NCI-H524 treated with DMSO at 0.1 percent for 48 hours (cell line): ENCODE results near the gene IGFBP4.

Source experiments
- DNase-seq: peaks from one replicate; lab custom pipeline; 2025; lab: John Stamatoyannopoulos, UW

The IGFBP4 gene

GRCh38 chr17:40471846-40472732 is 28.8 kb downstream of the IGFBP4 start:
- DNase-seq, result no peak

GRCh38 chr17:40472733-40473452 is 29.6 kb downstream of the IGFBP4 start:
- no peak for DNase-seq

GRCh38 chr17:40473573-40474365 is 30.5 kb downstream of the IGFBP4 start:
- DNase-seq, result no peak

GRCh38 chr17:40474419-40475002 is 31.3 kb downstream of the IGFBP4 start:
- DNase-seq, result no peak

GRCh38 chr17:40475234-40475908 is 32.1 kb downstream of the IGFBP4 start:
- DNase-seq, result no peak

GRCh38 chr17:40477796-40478195 is 34.5 kb downstream of the IGFBP4 start:
- DNase-seq, result no peak

- DNase-seq, result no peak
Observed at GRCh38 chr17:40478486-40478885, 35.2 kb downstream of the IGFBP4 start.

- DNase-seq, result no peak
Observed at GRCh38 chr17:40479754-40480480, 36.7 kb downstream of the IGFBP4 start.

- no peak for DNase-seq
Observed at GRCh38 chr17:40480501-40481003, 37.3 kb downstream of the IGFBP4 start.

GRCh38 chr17:40481106-40481505 is 37.9 kb downstream of the IGFBP4 start:
- DNase-seq, result no peak

GRCh38 chr17:40482722-40483121 is 39.5 kb downstream of the IGFBP4 start:
- no peak for DNase-seq

GRCh38 chr17:40483679-40484078 is 40.4 kb downstream of the IGFBP4 start:
- no peak for DNase-seq

- DNase-seq, result no peak
Observed at GRCh38 chr17:40484285-40484972, 41.2 kb downstream of the IGFBP4 start.

GRCh38 chr17:40484973-40485530 is 41.8 kb downstream of the IGFBP4 start:
- no peak for DNase-seq

- DNase-seq, result no peak
Observed at GRCh38 chr17:40485851-40486521, 42.7 kb downstream of the IGFBP4 start.

GRCh38 chr17:40486522-40487370 is 43.5 kb downstream of the IGFBP4 start:
- DNase-seq, result no peak

- no peak for DNase-seq
Observed at GRCh38 chr17:40487371-40488020, 44.2 kb downstream of the IGFBP4 start.
